ENCODE measurements around the gene MFGE8. TPM values are rescaled to one million over a fixed set of nuclear protein-coding genes. Genes with fewer than 3 reads are reported as not detected.

MFGE8 gene
- total RNA-seq, 1 donor from 2014 or later, result 113 TPM

- Mint-ChIP-seq H3K9me3 (no peaks in the 10 kb centered on the region), H3K36me3 (ENCODE audit: low read depth) (no peaks in the 10 kb centered on the region), H3K4me1 (no peaks in the 10 kb centered on the region), H3K27me3 (ENCODE audit: low read depth) (peaks cover 4% of the 10 kb centered on the region), H3K4me3 (no peak overlapping the region), H3K27ac (ENCODE audit: unreplicated experiment) (no peak overlapping the region)
- TF ChIP-seq CTCF (conservative IDR thresholded peaks at IDR 0.05), result no peak
- DNase-seq (ENCODE audit: low read depth, low spot score), result no peak
Observed at GRCh38 chr15:88858934-88859333, 54.2 kb downstream of the MFGE8 start.

- H3K4me3 Mint-ChIP-seq, result no peak overlapping the region
- H3K9me3 Mint-ChIP-seq, result no peaks in the 10 kb centered on the region
- no peak for DNase-seq (ENCODE audit: low read depth, low spot score)
- H3K27ac Mint-ChIP-seq (ENCODE audit: unreplicated experiment), result no peak overlapping the region
- TF ChIP-seq CTCF (conservative IDR thresholded peaks at IDR 0.05), result no peak
- peaks cover 2% of the 10 kb centered on the region for H3K27me3 Mint-ChIP-seq (ENCODE audit: low read depth)
- no peaks in the 10 kb centered on the region for H3K36me3 Mint-ChIP-seq (ENCODE audit: low read depth)
- H3K4me1 Mint-ChIP-seq, result no peaks in the 10 kb centered on the region
Observed at GRCh38 chr15:88852476-88852875, 60.7 kb downstream of the MFGE8 start.

- DNase-seq (ENCODE audit: low read depth, low spot score), result no peak
- H3K27ac Mint-ChIP-seq (ENCODE audit: unreplicated experiment), result no peak overlapping the region
- peaks cover under 1% of the 10 kb centered on the region for H3K27me3 Mint-ChIP-seq (ENCODE audit: low read depth)
- no peak for TF ChIP-seq CTCF (conservative IDR thresholded peaks at IDR 0.05)
- no peaks in the 10 kb centered on the region for H3K36me3 Mint-ChIP-seq (ENCODE audit: low read depth)
- no peaks in the 10 kb centered on the region for H3K9me3 Mint-ChIP-seq
- no peaks in the 10 kb centered on the region for H3K4me1 Mint-ChIP-seq
- H3K4me3 Mint-ChIP-seq, result no peak overlapping the region
Observed at GRCh38 chr15:88849376-88850072, 63.7 kb downstream of the MFGE8 start.

Other genes starting within 250 kb of the MFGE8 start
- 0.30 and 0.54 TPM in 2 replicates for gene ACAN, start 109.9 kb downstream of the MFGE8 start, total RNA-seq
- 2.4 and 2.9 TPM in 2 replicates for gene HAPLN3, start 17.8 kb downstream of the MFGE8 start, total RNA-seq
- 31.0 and 33.3 TPM in 2 replicates for gene ABHD2, start 175.1 kb upstream of the MFGE8 start, total RNA-seq

Measured in neural crest cell (in vitro differentiated cells).